CD4-positive, alpha-beta T cell treated with Interleukin-4 for 1 hour (primary cell): Measurements from ENCODE around the gene PSME4.
"Not testable (repeated sequence)": the region's sequence is repeated elsewhere in the genome, so short reads cannot be mapped to it uniquely, and the experiment has no call there.

Experiments used
- DNase-seq, 2 donors: peaks; one replicate each; pipeline ENCODE4 v3.0.0-alpha.2; 2020 to 2022

Gene PSME4

DNA sequence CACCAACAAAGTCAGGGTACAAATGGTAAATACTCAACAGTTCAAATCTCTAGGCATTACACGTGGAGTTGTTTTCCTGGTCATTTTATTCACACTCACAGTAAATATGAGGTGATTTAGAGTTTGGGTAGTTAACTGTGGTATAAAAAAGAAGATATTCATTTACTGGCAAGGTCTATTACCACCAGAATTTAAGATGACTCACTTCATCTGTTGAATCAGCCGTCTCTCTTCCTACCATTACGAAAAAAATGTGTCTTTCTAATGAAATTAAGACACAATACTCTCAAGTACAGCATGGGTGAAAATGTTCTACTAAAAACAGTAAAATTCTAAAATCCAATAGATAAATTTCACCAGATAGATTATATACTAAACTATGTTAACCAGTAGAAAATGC lies 90.0 kb downstream of the PSME4 start:
- no peak for DNase-seq

DNA sequence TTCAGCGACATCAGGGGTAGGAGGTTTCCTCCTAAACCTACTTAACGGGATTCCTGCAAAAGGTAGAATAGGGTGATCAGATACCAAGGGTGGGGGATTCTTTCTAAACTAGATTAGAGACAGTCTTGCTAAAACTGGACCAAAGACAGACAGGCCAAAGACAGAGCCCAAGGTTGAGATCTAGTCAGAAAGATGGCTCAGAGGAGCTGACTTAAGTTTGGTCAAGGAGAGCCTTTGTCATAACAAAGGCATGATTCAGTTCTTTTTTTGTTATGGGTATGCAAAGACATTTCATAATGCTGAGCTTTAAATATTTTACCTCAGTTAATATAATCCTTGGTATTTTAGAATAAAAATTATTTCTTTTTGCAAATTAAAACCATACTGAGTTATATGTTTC lies 93.2 kb downstream of the PSME4 start:
- no peak for DNase-seq

DNA sequence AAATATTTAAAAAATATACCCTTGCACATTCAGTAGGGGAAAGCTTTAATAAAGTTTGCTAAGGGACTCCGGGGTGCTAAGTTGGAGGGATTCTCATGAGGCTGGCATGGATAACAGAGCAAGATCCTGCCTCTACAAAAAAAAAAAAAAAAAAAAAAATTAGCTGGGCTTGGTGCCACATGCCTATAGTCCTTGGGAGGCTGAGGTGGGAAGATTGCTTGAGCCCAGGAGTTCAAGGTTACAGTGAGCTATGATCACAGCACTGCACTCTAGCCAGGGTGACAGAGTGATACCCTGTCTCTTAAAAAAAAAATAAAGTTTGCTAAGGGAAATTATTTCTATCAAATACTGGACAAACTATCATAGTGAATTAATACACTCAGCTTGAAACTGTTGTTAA lies 93.7 kb downstream of the PSME4 start:
- DNase-seq: no peak

DNA sequence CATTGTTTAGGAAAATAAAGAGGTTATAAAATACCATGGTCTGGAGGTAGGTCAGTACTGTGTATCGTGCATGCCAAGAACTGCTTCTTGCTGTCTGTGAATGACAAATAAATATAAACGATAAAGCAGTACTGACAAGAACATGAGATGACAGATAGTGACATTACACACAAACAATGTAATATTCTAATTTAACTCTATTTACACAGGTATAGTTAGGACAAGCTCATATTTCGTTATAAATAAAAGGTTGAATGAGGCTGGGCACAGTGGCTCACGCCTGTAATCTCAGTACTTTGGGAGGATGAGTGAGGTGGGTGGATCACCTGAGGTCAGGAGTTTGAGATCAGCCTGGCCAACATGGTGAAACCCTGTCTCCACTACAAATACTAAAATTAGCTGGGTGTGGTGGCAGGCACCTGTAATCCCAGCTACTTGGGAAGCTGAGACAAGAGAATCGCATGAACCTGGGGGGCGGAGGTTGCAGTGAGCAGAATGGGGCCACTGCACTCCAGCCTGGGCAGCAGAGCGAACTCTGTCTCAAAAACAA lies 96.3 kb downstream of the PSME4 start:
- no peak for DNase-seq

DNA sequence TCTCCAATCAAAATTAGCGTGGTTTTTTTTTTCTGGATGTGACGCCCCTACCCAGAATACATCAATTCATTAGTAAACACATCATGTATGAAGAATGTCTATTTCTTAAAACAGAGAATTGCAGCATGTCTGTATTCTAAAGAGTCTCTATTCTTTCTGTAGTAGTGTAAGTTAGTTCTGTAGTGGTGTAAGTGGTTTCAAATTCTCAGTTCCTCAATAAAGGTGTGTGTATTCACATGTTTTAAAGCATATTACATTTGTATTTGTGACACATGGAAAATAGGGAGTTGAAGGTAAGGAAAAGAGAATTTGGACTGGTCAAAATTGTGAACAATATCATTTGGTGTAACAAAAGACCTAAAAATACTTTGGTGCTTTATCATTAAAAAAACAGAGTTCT lies 103.0 kb downstream of the PSME4 start:
- no peak for DNase-seq

DNA sequence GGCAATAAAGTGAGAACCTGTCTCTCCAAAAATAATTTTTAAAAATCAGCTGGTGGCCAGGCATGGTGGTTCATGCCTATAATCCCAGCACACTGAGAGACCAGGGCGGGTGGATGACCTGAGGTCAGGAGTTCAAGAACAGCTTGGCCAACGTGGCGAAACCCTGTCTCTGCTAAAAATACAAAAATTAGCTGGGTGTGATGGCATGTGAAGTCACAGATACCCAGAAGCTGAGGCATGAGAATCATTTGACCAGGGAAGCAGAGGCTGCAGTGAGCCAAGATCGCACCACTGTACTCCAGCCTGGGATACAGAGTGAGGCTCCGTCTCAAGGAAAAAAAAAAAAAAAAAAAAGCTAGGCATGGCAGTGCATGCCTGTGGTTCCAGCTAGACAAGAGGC lies 103.6 kb downstream of the PSME4 start:
- no peak for DNase-seq

DNA sequence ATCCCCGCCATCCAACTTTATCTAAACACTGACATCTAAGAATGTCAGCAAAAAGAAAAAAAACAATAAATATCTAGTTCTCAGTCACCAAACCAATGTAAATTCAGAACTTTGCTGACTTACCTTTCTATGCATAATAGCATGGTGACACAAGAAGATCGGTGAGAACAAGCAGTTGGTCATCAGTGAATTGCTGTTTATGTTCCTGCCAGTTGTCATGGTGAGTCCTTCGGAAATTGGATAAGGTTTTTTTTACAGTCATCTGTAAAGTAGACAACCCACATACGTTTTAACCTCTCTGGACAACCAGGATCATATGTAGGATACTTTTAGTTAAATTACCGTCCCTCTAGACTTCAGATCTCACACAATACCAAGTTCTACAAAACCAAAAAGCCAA lies 104.8 kb downstream of the PSME4 start:
- DNase-seq: no peak

DNA sequence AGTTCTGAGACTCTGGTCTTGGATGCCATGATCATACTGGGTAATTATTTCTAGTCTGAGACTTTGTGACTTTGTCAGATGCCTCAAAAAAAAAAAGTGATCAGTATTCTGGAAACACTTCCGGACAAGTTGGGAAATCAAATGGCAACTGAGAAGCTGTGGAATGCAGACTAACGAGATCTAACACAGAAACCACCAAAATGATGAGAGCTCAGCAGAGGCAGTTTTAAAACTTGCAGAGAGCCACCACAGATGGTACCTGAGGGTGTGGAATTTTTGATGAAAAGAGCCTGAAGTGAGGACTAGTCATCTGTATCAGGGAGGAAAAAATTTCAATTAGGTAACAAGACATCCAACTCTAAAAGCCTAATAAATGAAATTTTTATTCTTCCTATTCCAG lies 105.5 kb downstream of the PSME4 start:
- no peak for DNase-seq

DNA sequence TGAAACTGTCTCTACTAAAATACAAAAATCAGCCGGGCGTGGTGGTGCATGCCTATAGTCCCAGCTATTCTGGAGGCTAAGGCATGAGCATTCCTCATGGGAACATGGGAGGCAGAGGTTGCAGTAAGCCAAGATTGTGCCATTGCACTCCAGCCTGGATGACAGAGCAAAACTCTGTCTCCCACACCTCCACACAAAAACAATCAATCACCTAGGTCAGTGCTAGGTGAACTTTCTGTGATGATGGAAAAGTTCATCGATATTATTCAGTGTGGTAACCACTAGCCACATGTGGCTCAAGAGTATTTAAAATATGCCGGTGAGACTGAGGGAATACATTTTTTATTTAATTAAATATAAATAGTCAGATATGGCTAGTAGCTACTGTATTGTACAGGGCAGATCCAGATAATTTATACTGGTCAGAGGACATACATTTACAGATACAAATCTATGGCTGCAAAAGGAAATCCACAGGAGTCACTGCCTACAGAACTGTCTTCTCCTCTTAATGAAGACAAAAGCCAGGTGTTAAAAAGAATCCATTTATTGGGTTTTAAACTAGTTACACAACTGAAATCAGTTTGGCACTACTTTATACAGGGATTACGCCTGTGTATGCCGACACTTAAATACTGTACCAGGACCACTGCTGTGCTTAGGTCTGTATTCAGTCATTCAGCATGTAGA lies 107.1 kb downstream of the PSME4 start:
- DNase-seq: no peak

DNA sequence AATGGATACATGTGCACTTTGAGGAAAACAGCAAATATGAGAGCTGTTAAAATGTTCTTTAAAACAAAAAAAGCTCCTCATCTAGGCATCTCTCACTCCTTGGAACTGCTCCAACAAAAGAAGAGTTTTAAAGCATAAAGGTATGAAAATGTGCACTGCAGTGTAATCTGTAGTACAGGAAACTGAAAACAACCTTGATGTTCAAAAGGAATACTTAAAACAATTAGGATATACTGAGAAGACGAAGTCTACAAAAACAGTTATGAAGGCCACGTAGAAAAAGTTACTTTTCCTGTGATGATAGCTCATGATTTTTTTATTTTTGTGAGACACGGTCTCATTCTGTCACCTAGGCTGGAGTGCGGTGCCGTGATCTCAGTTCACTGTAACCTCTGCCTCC lies 109.0 kb downstream of the PSME4 start:
- DNase-seq: no peak

DNA sequence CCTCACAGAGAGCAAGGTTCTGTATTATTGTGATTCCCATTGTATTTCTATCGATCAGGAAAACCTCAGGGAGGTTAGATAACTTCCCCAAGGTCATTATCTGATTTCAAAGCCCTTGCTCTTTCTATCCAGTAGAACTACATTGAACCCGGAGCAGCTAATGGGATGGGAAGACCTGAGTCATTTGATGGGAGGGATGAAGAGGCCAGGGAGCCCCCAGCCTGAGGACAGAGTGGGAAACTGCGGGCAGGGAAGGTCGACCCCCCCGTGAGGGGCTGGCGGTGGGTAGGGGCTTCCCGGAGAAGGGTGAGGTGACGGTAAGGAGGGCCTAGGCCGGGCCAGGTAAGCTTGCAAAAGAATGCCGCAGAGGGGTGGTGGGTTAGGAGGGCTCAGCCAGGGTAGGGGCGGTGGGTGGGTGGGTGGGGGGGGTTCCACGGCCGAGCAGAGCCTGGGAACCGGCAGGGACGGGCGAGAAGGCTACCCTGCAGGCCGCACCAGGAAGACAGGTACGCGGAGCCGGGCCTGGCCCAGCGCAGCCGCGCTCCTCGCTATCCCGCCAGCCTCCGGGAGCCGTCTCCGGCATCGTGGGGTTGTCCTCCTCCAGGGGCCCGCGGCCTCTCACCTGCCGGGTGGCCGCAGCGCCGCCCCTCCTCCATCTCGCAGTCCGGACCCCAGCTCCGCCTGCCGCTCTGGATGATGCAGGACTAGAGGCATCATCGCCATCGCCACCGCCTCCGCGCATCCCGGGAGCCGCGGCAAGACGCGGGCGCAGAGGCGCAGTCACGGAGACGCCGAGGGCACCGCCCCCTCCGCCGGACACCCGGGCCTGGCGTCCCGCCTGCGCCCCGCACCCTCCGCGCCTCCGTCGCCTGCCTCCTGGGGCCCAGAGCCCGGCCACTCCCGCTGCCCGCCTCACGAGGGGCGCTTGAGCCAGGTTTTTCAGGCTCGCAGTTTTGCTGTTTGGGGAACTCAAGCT lies 111.3 kb downstream of the PSME4 start, which contains the start of gene GPR75:
GPR75 (minus strand) TSS at position 762 of the 976 bp plus-strand sequence. CDS start 5,211 bp downstream, outside the sequence.
- no peak for DNase-seq

DNA sequence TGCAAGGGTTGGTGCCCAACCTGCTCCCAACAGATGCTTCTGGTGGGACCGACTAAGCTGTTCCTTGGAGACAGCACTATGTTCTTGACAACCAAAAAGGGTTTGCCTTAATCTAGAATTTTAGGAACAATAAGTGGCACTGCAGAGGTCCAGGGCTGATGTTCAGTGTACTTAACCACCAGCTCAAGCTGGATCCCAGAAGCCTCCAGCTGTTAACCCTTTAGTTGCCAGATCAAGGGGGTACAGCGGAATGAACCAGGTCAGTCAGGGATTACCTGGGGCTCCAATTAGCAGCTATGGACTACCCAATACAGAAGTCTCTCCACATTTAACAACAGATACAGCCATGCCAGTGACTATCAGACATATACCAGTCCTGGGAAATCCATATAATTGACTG lies 114.5 kb downstream of the PSME4 start:
- DNase-seq: no peak

DNA sequence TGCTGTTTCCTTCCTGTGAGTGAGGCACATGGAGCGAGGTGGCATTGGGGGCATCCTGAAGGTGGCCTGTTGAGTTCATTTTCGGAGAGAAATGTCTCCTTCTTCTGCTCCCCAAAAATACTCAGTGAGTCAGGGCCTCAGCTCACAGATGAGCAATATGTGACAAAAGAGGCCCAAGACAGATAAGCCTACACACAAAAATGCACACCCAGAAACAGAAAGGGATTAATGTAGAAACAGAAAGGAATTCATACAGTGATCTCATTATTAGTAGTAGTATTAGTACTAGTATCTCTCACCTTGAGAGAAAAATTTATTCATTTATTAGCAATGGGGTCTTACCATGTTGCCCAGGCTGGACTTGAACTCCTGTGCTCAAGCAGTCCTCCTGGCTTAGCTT lies 116.1 kb downstream of the PSME4 start:
- no peak for DNase-seq

DNA sequence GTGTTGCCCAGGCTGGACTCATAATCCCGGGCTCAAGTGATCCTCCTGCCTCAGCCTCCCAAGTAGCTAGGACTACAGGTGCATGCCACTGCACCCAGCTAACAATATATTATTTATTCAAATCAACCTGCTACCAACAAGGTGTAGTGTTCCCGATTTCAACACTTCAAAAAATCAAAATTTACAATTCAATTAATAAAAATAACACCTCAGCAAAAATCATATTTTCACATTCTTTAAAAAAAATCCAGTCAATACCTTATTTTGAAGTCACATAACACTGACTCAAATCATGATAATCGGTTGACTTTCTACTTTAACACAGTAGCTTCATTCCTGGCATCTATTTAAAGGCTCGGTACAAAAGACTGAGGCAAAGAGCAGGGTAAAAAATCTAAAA lies 118.3 kb downstream of the PSME4 start:
- DNase-seq: no peak

DNA sequence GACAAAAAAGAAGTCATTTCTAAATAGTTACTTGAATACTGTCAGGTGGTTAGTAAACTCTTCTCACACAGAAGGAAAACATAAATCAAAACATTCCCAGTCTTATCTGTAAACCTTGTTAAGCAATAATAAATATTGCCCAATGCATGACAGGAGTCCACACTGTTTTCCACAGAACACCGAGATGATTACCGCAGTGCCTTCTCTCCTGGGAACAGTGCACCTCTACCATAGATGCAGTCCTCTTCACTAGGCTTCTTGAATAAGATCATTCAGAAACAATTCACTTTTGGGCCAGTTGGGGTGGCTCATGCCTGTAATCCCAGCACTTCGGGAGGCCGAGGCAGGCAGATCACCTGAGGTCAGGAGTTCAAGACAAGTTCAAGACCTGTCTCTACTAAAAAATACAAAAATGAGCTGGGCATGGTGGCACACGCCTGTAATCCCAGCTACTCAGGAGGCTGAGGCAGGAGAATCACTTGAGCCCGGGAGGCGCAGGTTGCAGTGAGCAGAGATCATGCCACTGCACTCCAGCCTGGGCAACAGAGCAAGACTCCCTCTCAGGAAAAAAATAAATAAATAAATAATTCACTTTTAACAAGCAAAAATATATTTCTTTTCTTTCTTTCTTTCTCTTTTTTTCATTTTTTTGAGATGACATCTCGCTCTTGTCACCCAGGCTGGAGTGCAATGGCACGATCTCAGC lies 119.6 kb downstream of the PSME4 start:
- DNase-seq: not testable (repeated sequence)

DNA sequence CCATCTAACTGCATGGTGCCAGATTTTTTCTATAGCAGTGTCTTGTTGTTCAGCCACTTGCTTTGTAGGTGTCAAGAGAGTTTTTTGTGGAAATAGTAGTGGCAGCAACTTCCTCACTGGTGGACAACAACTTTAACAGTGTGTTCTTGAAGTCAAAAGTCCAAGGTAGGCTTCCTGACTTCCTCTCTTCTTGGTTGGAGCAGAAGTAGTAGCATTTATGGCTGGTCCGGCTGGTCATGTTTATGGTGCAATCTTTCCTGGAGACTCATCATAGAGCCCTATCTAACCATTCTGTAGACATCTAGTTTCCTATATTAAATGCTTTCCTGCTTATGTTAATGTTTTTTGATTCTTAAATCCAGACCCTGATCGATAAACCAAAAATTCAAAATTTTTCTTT lies 122.7 kb downstream of the PSME4 start:
- no peak for DNase-seq

DNA sequence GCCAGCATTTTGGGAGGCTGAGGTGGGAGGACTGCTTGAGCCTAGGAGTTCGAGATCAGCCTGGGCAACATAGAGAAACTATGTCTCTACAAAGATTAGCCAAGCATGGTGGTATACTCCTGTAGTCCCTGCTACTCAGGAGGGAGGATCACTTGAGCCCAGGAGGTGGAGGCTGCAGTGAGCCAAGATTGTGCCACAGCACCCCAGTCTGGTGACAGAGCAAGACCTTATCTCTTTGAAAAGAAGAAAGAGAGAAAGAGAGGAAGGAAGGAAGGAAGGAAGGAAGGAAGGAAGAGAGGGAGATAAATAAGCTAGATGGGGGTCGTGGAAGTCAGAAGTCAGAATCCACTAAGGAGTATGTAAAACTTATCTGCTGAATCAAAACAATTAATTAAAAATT lies 127.2 kb downstream of the PSME4 start:
- no peak for DNase-seq

DNA sequence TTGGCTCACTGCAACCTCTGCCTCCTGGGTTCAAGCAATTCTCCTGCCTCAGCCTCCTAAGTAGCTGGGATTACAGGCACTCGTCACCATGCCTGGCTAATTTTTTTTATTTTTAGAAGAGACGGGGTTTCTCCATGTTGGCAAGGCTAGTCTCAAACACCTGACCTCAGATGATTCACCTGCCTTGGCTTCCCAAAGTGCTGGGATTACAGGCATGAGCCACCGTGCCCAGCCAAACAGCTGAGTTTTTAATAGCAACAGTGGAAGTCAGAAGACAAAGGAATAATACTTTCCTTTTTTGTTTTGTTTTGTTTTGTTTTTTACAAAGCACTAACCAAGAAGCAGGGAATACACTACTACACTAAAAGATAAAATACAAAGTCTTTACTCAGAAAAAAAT lies 127.9 kb downstream of the PSME4 start:
- DNase-seq: no peak

DNA sequence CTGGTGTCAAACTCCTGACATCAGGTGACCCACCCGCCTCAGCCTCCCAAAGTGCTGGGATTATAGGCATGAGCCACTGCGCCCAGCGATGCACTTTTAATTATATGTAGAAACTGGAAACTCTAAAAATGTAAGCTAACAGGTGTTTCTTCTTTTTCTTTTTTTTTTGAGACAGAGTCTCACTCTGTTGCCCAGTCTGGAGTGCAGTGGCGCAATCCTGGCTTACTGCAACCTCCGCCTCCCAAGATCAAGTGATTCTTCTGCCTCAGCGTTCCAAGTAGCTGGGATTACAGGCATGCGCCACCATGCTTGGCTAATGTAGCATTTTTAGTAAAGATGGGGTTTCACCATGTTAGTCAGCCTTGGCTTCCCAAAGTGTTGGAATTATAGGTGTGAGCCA lies 129.1 kb downstream of the PSME4 start:
- not testable (repeated sequence) for DNase-seq

DNA sequence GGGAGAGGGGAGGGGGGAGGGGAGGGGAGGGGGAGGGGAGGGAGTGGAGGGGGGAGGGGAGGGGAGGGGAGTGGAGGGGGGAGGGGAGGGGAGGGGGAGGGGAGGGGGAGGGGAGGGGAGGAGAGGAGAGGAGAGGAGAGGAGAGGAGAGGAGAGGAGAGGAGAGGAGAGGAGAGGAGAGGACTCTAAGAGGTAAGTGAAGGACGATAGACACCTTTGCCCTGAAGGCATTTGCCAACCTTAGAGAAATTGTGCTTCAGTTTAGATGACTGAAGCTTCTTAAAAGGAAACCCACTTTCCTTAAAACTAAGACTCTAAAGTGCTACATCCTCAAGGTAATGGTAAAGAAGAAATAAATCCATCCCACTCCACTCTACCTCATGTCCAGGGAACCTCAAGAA lies 130.2 kb downstream of the PSME4 start:
- no peak for DNase-seq

DNA sequence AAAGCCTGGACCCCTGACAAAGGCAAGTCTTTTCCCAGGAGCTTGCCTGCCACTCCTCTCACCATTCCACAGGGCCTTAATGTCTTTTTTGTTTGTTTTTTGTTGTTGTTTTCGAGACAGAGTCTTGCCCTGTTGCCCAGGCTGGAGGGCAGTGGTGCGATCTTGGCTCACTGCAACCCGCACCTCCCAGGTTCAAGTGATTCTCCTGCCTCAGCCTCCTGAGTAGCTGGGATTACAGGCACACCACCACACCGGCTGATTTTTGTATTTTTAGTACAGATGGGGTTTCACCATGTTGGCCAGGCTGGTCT lies 140.9 kb downstream of the PSME4 start:
- DNase-seq: not testable (repeated sequence)

DNA sequence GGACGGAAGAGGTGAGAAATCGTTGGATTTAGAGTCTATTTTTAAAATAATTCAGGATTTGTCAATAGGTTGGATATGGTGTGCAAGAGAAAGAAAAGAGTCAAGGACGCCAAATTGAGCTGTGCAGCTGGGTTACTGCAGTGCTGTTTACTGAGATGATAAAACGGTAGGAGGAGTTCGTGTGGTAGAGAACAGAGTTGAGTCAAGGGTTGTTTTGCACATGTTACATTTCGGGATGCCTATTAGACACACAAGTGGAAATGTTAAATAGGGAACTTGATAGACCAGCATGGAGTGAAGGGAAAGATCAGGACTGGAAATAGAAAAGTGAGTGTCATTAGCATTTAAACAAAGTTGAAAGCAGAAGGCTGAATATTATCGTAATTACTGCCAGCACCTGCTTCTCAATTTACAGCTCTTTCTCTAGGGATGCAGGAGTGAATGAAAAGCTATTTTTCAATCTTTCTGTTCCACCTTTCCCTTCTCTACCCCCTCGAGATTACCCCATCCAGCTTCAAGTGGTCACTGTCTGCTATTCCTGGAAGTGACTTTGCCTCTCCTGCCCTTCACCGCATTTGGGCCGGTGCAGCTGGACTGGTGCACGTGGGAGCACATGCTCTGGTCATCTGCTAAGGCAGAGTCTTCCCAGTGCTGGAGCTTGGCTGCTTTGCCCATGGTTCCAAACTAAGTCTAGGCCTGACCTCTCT lies 141.4 kb downstream of the PSME4 start:
- no peak for DNase-seq

DNA sequence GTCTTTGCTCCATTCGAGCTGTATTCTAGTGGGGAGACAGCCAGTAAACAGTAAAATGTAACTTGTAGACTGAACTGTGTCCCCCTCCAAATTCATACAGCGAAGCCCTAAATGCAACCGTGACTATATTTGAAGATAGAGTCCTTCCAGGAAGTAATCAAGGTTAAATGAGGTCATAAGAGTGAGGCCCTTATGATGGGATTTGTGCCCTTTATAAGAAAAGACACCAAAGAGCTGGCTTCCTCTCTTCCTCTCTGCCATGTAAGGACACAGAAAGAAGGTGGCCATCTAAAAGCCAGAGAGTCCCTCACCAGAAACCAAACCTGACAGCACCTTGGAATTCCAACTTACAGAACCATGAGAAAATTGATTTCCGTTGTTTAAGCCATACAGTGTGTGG lies 142.5 kb downstream of the PSME4 start:
- DNase-seq: no peak
